Activated T-cell treated with anti-CD3 and anti-CD28 coated beads, Interleukin-2, amount 50 U/mL, for 72 hours (primary cell): ENCODE results near the gene ADAMTS17. TPM values are rescaled to one million over a fixed set of nuclear protein-coding genes. Genes with fewer than 3 reads are reported as not detected.
"Not testable (repeated sequence)": the region's sequence is repeated elsewhere in the genome, so short reads cannot be mapped to it uniquely, and the experiment has no call there.

Experiments
- ATAC-seq, 2 donors: fragments of 150-1000 bp; cut with Tn5 transposase; replicated peaks in 1 of 2; 2 replicates each; pipeline ENCODE4 v1.10.0; 2021; ENCODE audit warnings: moderate library complexity in 2 of 2, mild to moderate bottlenecking in 1 of 2
- DNase-seq, 2 donors: peaks; one replicate each; pipeline ENCODE4 v3.0.0; 2021 to 2022; ENCODE audit warnings: mixed read lengths in 1 of 2
- H3K27ac Mint-ChIP-seq: one replicate; pipeline ENCODE4 v1.8.0; 2022; ENCODE audit warnings: mild to moderate bottlenecking, moderate library complexity, mixed read lengths
- H3K27me3 Mint-ChIP-seq: one replicate; pipeline ENCODE4 v1.8.0; 2022; ENCODE audit warnings: low read depth, mixed read lengths
- H3K36me3 Mint-ChIP-seq, 2 donors: one replicate each; pipeline ENCODE4 v1.8.0; 2022; ENCODE audit warnings: mixed read lengths in 2 of 2, mild to moderate bottlenecking in 1 of 2; ENCODE audit not compliant: insufficient read depth in 2 of 2
- H3K4me1 Mint-ChIP-seq: one replicate; pipeline ENCODE4 v1.8.0; 2022; ENCODE audit warnings: low read depth, mixed read lengths
- H3K4me3 Mint-ChIP-seq, 2 donors: one replicate each; pipeline ENCODE4 v1.8.0; 2022; ENCODE audit warnings: mild to moderate bottlenecking in 2 of 2, mixed read lengths in 2 of 2, moderate library complexity in 2 of 2
- H3K9me3 Mint-ChIP-seq, 2 donors: one replicate each; pipeline ENCODE4 v1.8.0; 2022; ENCODE audit warnings: mixed read lengths in 2 of 2
- total RNA-seq, 2 donors: library from RNA; stranded (reverse); gene quantifications; one replicate each; pipeline ENCODE4 v1.2.3, GENCODE V29; 2022

ADAMTS17 gene
- total RNA-seq, 2 donors from 2014 or later = 2.4 to 2.6 TPM

- Mint-ChIP-seq H3K27ac (no peak overlapping the region), H3K9me3 (no peaks in the 10 kb centered on the region), H3K4me3 (no peak overlapping the region), H3K27me3 (no peaks in the 10 kb centered on the region), H3K36me3 (peaks cover 2% of the 10 kb centered on the region in 2 donors), H3K4me1 (peaks cover 11% of the 10 kb centered on the region)
- ATAC-seq (peak in 1 of 2 donors; percentile 38), DNase-seq (no peak)
These were observed 248.3 kb downstream of the ADAMTS17 start for GRCh38 chr15:100093211-100094126.

- DNase-seq (no peak), ATAC-seq (no peak)
- no peak overlapping the region for H3K4me3 Mint-ChIP-seq
- H3K4me1 Mint-ChIP-seq = peaks cover 11% of the 10 kb centered on the region
- H3K9me3 Mint-ChIP-seq = peaks cover 0 to under 1% of the 10 kb centered on the region in 2 donors
- no peak overlapping the region for H3K27ac Mint-ChIP-seq
- H3K36me3 Mint-ChIP-seq = peaks cover 2% of the 10 kb centered on the region in 2 donors
- H3K27me3 Mint-ChIP-seq = no peaks in the 10 kb centered on the region
These were observed 249.7 kb downstream of the ADAMTS17 start for GRCh38 chr15:100092034-100092433.

GRCh38 chr15:100090411-100090810 lies 251.4 kb downstream of the ADAMTS17 start:
- no peak for ATAC-seq
- peaks cover 0 to 7% of the 10 kb centered on the region in 2 donors for H3K9me3 Mint-ChIP-seq
- peaks cover 2% of the 10 kb centered on the region in 2 donors for H3K36me3 Mint-ChIP-seq
- H3K4me1 Mint-ChIP-seq = peaks cover 6% of the 10 kb centered on the region
- H3K27me3 Mint-ChIP-seq = no peaks in the 10 kb centered on the region
- no peak overlapping the region for H3K27ac Mint-ChIP-seq
- no peak for DNase-seq
- H3K4me3 Mint-ChIP-seq = no peak overlapping the region

GRCh38 chr15:100084042-100084821 lies 257.5 kb downstream of the ADAMTS17 start:
- not testable (repeated sequence) for H3K27me3 Mint-ChIP-seq, ATAC-seq, H3K4me1 Mint-ChIP-seq, H3K4me3 Mint-ChIP-seq, H3K36me3 Mint-ChIP-seq, H3K9me3 Mint-ChIP-seq, H3K27ac Mint-ChIP-seq, DNase-seq

- Mint-ChIP-seq H3K27me3 (no peaks in the 10 kb centered on the region), H3K27ac (no peak overlapping the region), H3K36me3 (peaks cover 0 to 2% of the 10 kb centered on the region in 2 donors), H3K4me3 (no peak overlapping the region), H3K4me1 (no peaks in the 10 kb centered on the region), H3K9me3 (peaks cover 1 to 7% of the 10 kb centered on the region in 2 donors)
- DNase-seq = no peak
- ATAC-seq = no peak
These were observed 258.2 kb downstream of the ADAMTS17 start for GRCh38 chr15:100083572-100083971.

- Mint-ChIP-seq H3K27me3 (no peaks in the 10 kb centered on the region), H3K27ac (no peak overlapping the region), H3K4me1 (no peaks in the 10 kb centered on the region), H3K36me3 (peaks cover 0 to 2% of the 10 kb centered on the region in 2 donors), H3K4me3 (no peak overlapping the region), H3K9me3 (peaks cover 1 to 7% of the 10 kb centered on the region in 2 donors)
- no peak for ATAC-seq
- DNase-seq = no peak
These were observed 258.9 kb downstream of the ADAMTS17 start for GRCh38 chr15:100082761-100083402.

GRCh38 chr15:100081454-100081853 lies 260.3 kb downstream of the ADAMTS17 start:
- no peaks in the 10 kb centered on the region for H3K27me3 Mint-ChIP-seq
- no peak overlapping the region for H3K27ac Mint-ChIP-seq
- no peak overlapping the region for H3K4me3 Mint-ChIP-seq
- no peaks in the 10 kb centered on the region for H3K4me1 Mint-ChIP-seq
- DNase-seq (no peak), ATAC-seq (no peak)
- H3K9me3 Mint-ChIP-seq = peaks cover under 1 to 1% of the 10 kb centered on the region in 2 donors
- peaks cover 0 to 2% of the 10 kb centered on the region in 2 donors for H3K36me3 Mint-ChIP-seq

GRCh38 chr15:100078511-100079220 lies 263.1 kb downstream of the ADAMTS17 start:
- Mint-ChIP-seq H3K36me3 (peaks cover 0 to 1% of the 10 kb centered on the region in 2 donors), H3K4me3 (no peak overlapping the region), H3K27ac (no peak overlapping the region), H3K9me3 (no peaks in the 10 kb centered on the region), H3K27me3 (no peaks in the 10 kb centered on the region), H3K4me1 (no peaks in the 10 kb centered on the region)
- DNase-seq (no peak), ATAC-seq (no peak)

- Mint-ChIP-seq H3K9me3 (peaks cover 0 to 3% of the 10 kb centered on the region in 2 donors), H3K27me3 (no peaks in the 10 kb centered on the region), H3K4me3 (no peak overlapping the region), H3K27ac (no peak overlapping the region), H3K4me1 (no peaks in the 10 kb centered on the region), H3K36me3 (no peaks in the 10 kb centered on the region)
- ATAC-seq = no peak
- no peak for DNase-seq
These were observed 266.5 kb downstream of the ADAMTS17 start for GRCh38 chr15:100075229-100075628.

GRCh38 chr15:100073982-100074381 lies 267.8 kb downstream of the ADAMTS17 start:
- ATAC-seq = no peak
- H3K27ac Mint-ChIP-seq = no peak overlapping the region
- H3K9me3 Mint-ChIP-seq = peaks cover 0 to 3% of the 10 kb centered on the region in 2 donors
- no peaks in the 10 kb centered on the region for H3K27me3 Mint-ChIP-seq
- no peaks in the 10 kb centered on the region for H3K36me3 Mint-ChIP-seq
- H3K4me1 Mint-ChIP-seq = no peaks in the 10 kb centered on the region
- H3K4me3 Mint-ChIP-seq = no peak overlapping the region
- no peak for DNase-seq

GRCh38 chr15:100066521-100067280 lies 275.1 kb downstream of the ADAMTS17 start:
- H3K27ac Mint-ChIP-seq, H3K9me3 Mint-ChIP-seq, H3K4me3 Mint-ChIP-seq, DNase-seq, H3K27me3 Mint-ChIP-seq, H3K36me3 Mint-ChIP-seq, H3K4me1 Mint-ChIP-seq, ATAC-seq: not testable (repeated sequence)

- ATAC-seq (no peak), DNase-seq (no peak)
- H3K36me3 Mint-ChIP-seq = no peaks in the 10 kb centered on the region
- H3K27ac Mint-ChIP-seq = no peak overlapping the region
- no peaks in the 10 kb centered on the region for H3K27me3 Mint-ChIP-seq
- peaks cover 0 to 4% of the 10 kb centered on the region in 2 donors for H3K9me3 Mint-ChIP-seq
- H3K4me3 Mint-ChIP-seq = no peak overlapping the region
- no peaks in the 10 kb centered on the region for H3K4me1 Mint-ChIP-seq
These were observed 279.8 kb downstream of the ADAMTS17 start for GRCh38 chr15:100061944-100062343.
